Muscle layer of duodenum (tissue), 2 donors: ENCODE data around the gene CFAP68.
A peak's percentile ranks its signal among the peaks of the same experiment; 100 is the strongest.
"Not testable (repeated sequence)": the region's sequence is repeated elsewhere in the genome, so short reads cannot be mapped to it uniquely, and the experiment has no call there.

Source experiments
- H3K27ac ChIP-seq: one replicate; pipeline ENCODE4 v1.7.0; 2013; ENCODE audit warnings: mild to moderate bottlenecking, low read length
- H3K27me3 ChIP-seq: one replicate; pipeline ENCODE4 v1.7.0; 2013; ENCODE audit warnings: low read depth, mild to moderate bottlenecking, control low read depth, low read length
- H3K36me3 ChIP-seq, 2 donors: one replicate each; pipeline ENCODE4 v1.7.0; 2013; ENCODE audit warnings: low read length in 2 of 2, control low read depth in 1 of 2, mild to moderate bottlenecking in 1 of 2; ENCODE audit not compliant: insufficient read depth in 2 of 2, control insufficient read depth in 1 of 2
- H3K4me1 ChIP-seq, 2 donors: one replicate each; pipeline ENCODE4 v1.7.0; 2013; ENCODE audit warnings: low read length in 2 of 2, mild to moderate bottlenecking in 2 of 2, control low read depth in 1 of 2, moderate library complexity in 1 of 2; ENCODE audit not compliant: insufficient read depth in 2 of 2, control insufficient read depth in 1 of 2
- H3K4me3 ChIP-seq, 2 donors: one replicate each; pipeline ENCODE4 v1.7.0; 2013; ENCODE audit warnings: low read length in 2 of 2, low read depth in 1 of 2, mild to moderate bottlenecking in 1 of 2
- H3K9me3 ChIP-seq, 2 donors: one replicate each; pipeline ENCODE4 v1.7.0; 2013; ENCODE audit warnings: low read length in 2 of 2, control low read depth in 1 of 2, mild to moderate bottlenecking in 1 of 2; ENCODE audit not compliant: control insufficient read depth in 1 of 2
- donor health status: healthy.

The CFAP68 gene

GRCh38 chr11:111920908-111921307 lies 41.6 kb downstream of the CFAP68 start:
- Histone ChIP-seq H3K27me3 (no peaks in the 10 kb centered on the region), H3K36me3 (peaks cover 0 to 10% of the 10 kb centered on the region in 2 donors), H3K27ac (no peak overlapping the region), H3K4me3 (no peak overlapping the region), H3K4me1 (peaks cover 14 to 18% of the 10 kb centered on the region in 2 donors), H3K9me3 (no peaks in the 10 kb centered on the region)

DNA sequence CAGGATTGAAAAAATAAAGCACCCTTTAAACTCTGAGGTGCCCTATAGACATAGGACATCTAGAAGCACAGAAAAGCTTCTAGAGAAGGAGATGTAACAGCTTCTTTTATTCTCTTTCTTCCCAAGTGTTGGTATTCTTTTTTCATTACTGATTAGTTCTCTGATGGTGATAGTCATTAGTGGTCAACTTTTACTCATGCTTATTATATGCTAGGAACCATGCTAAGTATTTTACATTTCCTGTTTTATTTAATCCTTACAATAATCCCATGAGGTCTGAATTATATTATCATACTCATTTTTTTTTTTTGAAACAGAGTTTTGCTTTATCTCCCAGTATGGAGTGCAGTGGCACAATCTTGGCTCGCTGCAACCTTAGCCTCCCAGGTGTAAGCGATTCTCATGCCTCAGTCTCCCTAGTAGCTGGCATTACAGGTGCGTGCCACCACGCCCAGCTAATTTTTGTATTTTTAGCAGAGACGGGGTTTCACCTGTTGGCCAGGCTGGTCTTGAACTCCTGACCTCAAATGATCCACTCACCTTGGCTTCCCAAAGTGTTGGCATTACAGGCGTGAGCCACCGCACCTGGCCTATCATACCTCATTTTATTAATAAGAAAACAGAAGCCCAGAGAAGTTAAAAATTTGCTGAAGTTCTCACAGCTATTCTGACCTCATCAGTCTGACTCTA lies 42.3 kb downstream of the CFAP68 start:
- Histone ChIP-seq H3K27ac (no peak overlapping the region), H3K27me3 (no peaks in the 10 kb centered on the region), H3K4me3 (no peak overlapping the region), H3K9me3 (no peaks in the 10 kb centered on the region), H3K36me3 (peaks cover 0 to 10% of the 10 kb centered on the region in 2 donors), H3K4me1 (peaks cover 20 to 25% of the 10 kb centered on the region in 2 donors)

- Histone ChIP-seq H3K27me3 (no peaks in the 10 kb centered on the region), H3K36me3 (peaks cover 0 to 10% of the 10 kb centered on the region in 2 donors), H3K4me1 (peaks cover 20 to 32% of the 10 kb centered on the region in 2 donors), H3K9me3 (no peaks in the 10 kb centered on the region), H3K4me3 (no peak overlapping the region), H3K27ac (peak overlapping the region; percentile 92)
These were observed 43.5 kb downstream of the CFAP68 start for GRCh38 chr11:111922803-111923202.

GRCh38 chr11:111923351-111923788 lies 44.0 kb downstream of the CFAP68 start:
- peaks cover 0 to 10% of the 10 kb centered on the region in 2 donors for H3K36me3 ChIP-seq
- peaks cover 20 to 33% of the 10 kb centered on the region in 2 donors for H3K4me1 ChIP-seq
- H3K9me3 ChIP-seq: no peaks in the 10 kb centered on the region
- no peak overlapping the region for H3K4me3 ChIP-seq
- H3K27ac ChIP-seq: peak overlapping the region; percentile 92
- no peaks in the 10 kb centered on the region for H3K27me3 ChIP-seq

- Histone ChIP-seq H3K4me3 (no peak overlapping the region), H3K36me3 (peaks cover 0 to 10% of the 10 kb centered on the region in 2 donors), H3K27ac (peak overlapping the region; percentile 92), H3K9me3 (no peaks in the 10 kb centered on the region), H3K4me1 (peaks cover 20 to 33% of the 10 kb centered on the region in 2 donors), H3K27me3 (no peaks in the 10 kb centered on the region)
These were observed 44.6 kb downstream of the CFAP68 start for GRCh38 chr11:111923951-111924350.

GRCh38 chr11:111925953-111926352 lies 46.6 kb downstream of the CFAP68 start:
- Histone ChIP-seq H3K27ac (peak overlapping the region; percentile 78), H3K4me1 (peaks cover 20 to 33% of the 10 kb centered on the region in 2 donors), H3K4me3 (peak overlapping the region; percentile 38 to 55), H3K9me3 (no peaks in the 10 kb centered on the region), H3K36me3 (peaks cover 0 to 10% of the 10 kb centered on the region in 2 donors), H3K27me3 (no peaks in the 10 kb centered on the region)

- Histone ChIP-seq H3K4me1 (peaks cover 20 to 33% of the 10 kb centered on the region in 2 donors), H3K27ac (peak overlapping the region; percentile 79)
These were observed 47.4 kb downstream of the CFAP68 start for GRCh38 chr11:111926505-111927391.

DNA sequence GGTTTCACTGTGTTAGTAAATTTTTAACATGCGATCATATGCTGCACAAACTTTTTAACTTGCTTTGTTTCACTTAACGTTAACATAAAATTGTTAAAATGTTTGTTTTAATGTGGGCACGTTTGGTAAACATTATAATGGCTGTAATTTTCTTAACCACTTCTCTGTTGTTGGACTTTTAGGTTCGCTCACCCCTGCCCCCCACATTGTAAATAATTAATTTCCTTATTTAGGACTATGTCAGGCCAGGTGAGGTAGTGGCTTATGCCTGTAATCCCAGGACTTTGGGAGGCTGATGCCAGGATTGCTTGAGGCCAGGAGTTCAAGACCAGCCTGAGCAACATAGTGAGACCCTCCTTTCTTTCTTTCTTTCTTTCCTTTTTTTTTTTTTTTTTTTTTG lies 51.1 kb downstream of the CFAP68 start:
- no peak overlapping the region for H3K4me3 ChIP-seq
- no peaks in the 10 kb centered on the region for H3K9me3 ChIP-seq
- H3K27me3 ChIP-seq: no peaks in the 10 kb centered on the region
- H3K36me3 ChIP-seq: no peaks in the 10 kb centered on the region
- H3K4me1 ChIP-seq: peaks cover 8 to 28% of the 10 kb centered on the region in 2 donors
- no peak overlapping the region for H3K27ac ChIP-seq

More at GRCh38 chr11:111926505-111927391, 47.4 kb downstream of the CFAP68 start:
- Histone ChIP-seq H3K27me3 (no peaks in the 10 kb centered on the region), H3K4me3 (peak overlapping the region; percentile 55 to 60), H3K9me3 (no peaks in the 10 kb centered on the region), H3K36me3 (peaks cover 0 to 10% of the 10 kb centered on the region in 2 donors)

DNA sequence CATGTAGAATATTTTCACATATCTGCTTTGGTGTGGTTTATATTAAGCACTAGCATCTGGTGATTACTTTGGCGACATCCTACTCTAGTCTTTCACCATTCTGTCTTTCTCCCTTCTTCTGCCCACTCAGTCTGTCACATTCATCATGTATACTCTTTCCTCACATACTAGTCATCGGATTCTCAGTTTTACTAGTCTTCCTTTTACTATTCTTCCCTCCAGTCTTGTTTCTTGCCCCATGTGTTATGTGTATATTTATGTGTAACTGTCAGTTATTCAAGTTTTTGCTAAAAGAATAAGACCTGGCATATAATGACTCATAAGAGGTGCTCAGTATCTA lies 53.2 kb downstream of the CFAP68 start:
- no peak overlapping the region for H3K27ac ChIP-seq
- H3K27me3 ChIP-seq: no peaks in the 10 kb centered on the region
- H3K4me3 ChIP-seq: no peak overlapping the region
- H3K36me3 ChIP-seq: no peaks in the 10 kb centered on the region
- H3K9me3 ChIP-seq: no peaks in the 10 kb centered on the region
- peaks cover 10 to 21% of the 10 kb centered on the region in 2 donors for H3K4me1 ChIP-seq

DNA sequence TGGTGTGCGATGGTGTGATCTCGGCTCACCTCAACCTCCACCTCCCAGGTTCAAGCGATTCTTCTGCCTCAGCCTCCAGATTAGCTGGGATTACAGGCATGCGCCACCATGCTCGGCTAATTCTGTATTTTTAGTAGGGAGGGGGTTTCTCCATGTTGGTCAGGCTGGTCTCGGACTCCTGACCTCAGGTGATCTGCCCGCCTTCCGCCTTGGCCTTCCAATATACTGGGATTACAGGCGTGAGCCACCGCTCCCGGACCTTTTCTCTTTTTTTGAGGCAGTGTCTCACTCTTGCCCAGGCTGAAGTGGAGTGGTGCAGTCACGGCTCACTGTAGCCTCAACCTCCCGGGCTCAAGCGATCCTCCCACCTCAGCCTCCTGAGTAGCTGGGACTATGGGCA lies 53.8 kb downstream of the CFAP68 start:
- not testable (repeated sequence) for H3K4me3 ChIP-seq, H3K27me3 ChIP-seq, H3K27ac ChIP-seq, H3K36me3 ChIP-seq, H3K9me3 ChIP-seq
- H3K4me1 ChIP-seq: peaks cover 10 to 23% of the 10 kb centered on the region in 2 donors

GRCh38 chr11:111933872-111934271 lies 54.5 kb downstream of the CFAP68 start:
- Histone ChIP-seq H3K4me1 (peaks cover 16 to 29% of the 10 kb centered on the region in 2 donors), H3K27ac (no peak overlapping the region), H3K9me3 (no peaks in the 10 kb centered on the region), H3K27me3 (no peaks in the 10 kb centered on the region), H3K36me3 (peaks cover 0 to under 1% of the 10 kb centered on the region in 2 donors), H3K4me3 (no peak overlapping the region)
